Thyroid gland (tissue), 4 donors: ENCODE measurements around the gene STRC. TPM values are rescaled to one million over a fixed set of nuclear protein-coding genes. Genes with fewer than 3 reads are reported as not detected.
"Not testable (repeated sequence)": the region's sequence is repeated elsewhere in the genome, so short reads cannot be mapped to it uniquely, and the experiment has no call there.

Source experiments
- DNase-seq, 2 donors: peaks; one replicate each; pipeline ENCODE4 v3.0.0-alpha.2; 2019
- H3K27ac ChIP-seq, 3 donors: fragments of 200-600 bp; sonication (generic); 1 replicate in 2 of 3; 2 replicates in 1 of 3; pipeline ENCODE4 v1.5.1; 2016 to 2019; ENCODE audit warnings: mild to moderate bottlenecking in 1 of 3, moderate library complexity in 1 of 3
- H3K27me3 ChIP-seq: fragments of 200-600 bp; sonication (generic); one replicate; pipeline ENCODE4 v1.5.1; 2019
- H3K36me3 ChIP-seq, 2 donors: fragments of 200-600 bp; sonication (generic); one replicate each; pipeline ENCODE4 v1.5.1; 2016 to 2019
- H3K4me1 ChIP-seq, 2 donors: fragments of 200-600 bp; sonication (generic); one replicate each; pipeline ENCODE4 v1.5.1; 2017 to 2019
- H3K4me3 ChIP-seq, 3 donors: fragments of 200-600 bp; sonication (generic); replicated peaks in 1 of 3; 1 replicate in 2 of 3; 2 replicates in 1 of 3; pipeline ENCODE4 v1.5.1; 2016; ENCODE audit warnings: mild to moderate bottlenecking in 1 of 3
- H3K9me3 ChIP-seq: fragments of 200-600 bp; sonication (generic); one replicate; pipeline ENCODE4 v1.5.1; 2017
- CTCF ChIP-seq, 6 experiments: fragments of 200-600 bp in 3 of 6; fragments of 450-650 bp in 3 of 6; sonication (generic) in 3 of 6; IDR thresholded peaks; one replicate each; pipeline ENCODE4 v1.5.1; 2016 to 2019; ENCODE audit warnings: antibody characterized with exemption in 6 of 6, mild to moderate bottlenecking in 2 of 6, inconsistent platforms in 1 of 6, moderate library complexity in 1 of 6
- POLR2A ChIP-seq, 2 donors: fragments of 450-650 bp; IDR thresholded peaks; one replicate each; pipeline ENCODE4 v1.6.1; 2017; ENCODE audit warnings: antibody characterized with exemption in 2 of 2, mild to moderate bottlenecking in 2 of 2, moderate library complexity in 1 of 2
- WGBS, 2 donors: methylation state at CpG; one replicate each; pipeline ENCODE4 v1.1.5; 2017; 5-methylcytosine and 5-hydroxymethylcytosine counted together
- intact Hi-C: fragments of 100-400 bp; cut with DNase I; formaldehyde crosslinking; loops from one replicate; pipeline ENCODE4 v1.15.1; 2023
- total RNA-seq, 4 donors: library from RNA; depleted of rRNA; stranded (reverse); fragments of >200 nt; gene quantifications; one replicate each; pipeline ENCODE4 v1.2.3, GENCODE V29; 2016

The STRC gene
- total RNA-seq, 4 donors from 2014 or later: 0.13 to 1.3 (median 1.2) TPM

- intact Hi-C loops: no loop called here
- no peak for TF ChIP-seq CTCF (IDR thresholded peaks at IDR 0.05)
- TF ChIP-seq POLR2A (IDR thresholded peaks at IDR 0.05): no peak
Observed at GRCh38 chr15:43625106-43625505, 6.5 kb upstream of the STRC start.

GRCh38 chr15:43622068-43622799 is 3.6 kb upstream of the STRC start:
- H3K27me3 ChIP-seq, DNase-seq, H3K9me3 ChIP-seq, H3K36me3 ChIP-seq, intact Hi-C loops, H3K27ac ChIP-seq, H3K4me3 ChIP-seq: not testable (repeated sequence)
- 67 to 72% methylated on average over 6 of the region's 7 CpGs for WGBS, 2 donors
- H3K4me1 ChIP-seq: peaks cover 13 to 14% of the 10 kb centered on the region in 2 donors

More at GRCh38 chr15:43625106-43625505, 6.5 kb upstream of the STRC start:
- Histone ChIP-seq H3K27me3 (no peaks in the 10 kb centered on the region), H3K27ac (no peak overlapping the region), H3K9me3 (no peaks in the 10 kb centered on the region), H3K4me3 (no peak overlapping the region), H3K4me1 (peaks cover 13 to 14% of the 10 kb centered on the region in 2 donors), H3K36me3 (no peaks in the 10 kb centered on the region)
- no peak for DNase-seq
- 15 to 20% methylated on average over 5 of the region's 5 CpGs for WGBS, 2 donors

- DNase-seq, H3K4me1 ChIP-seq, H3K9me3 ChIP-seq, intact Hi-C loops, H3K36me3 ChIP-seq, H3K27me3 ChIP-seq, H3K4me3 ChIP-seq, H3K27ac ChIP-seq: not testable (repeated sequence)
- no CpG with 5 or more reads among the region's 8 CpGs for WGBS, 2 donors
Observed at GRCh38 chr15:43617750-43618149, 850 bp downstream of the STRC start.

- peak overlapping the region; percentile 39 to 57 (median 40) for H3K27ac ChIP-seq
- intact Hi-C loops, H3K4me3 ChIP-seq, H3K9me3 ChIP-seq, H3K27me3 ChIP-seq, H3K4me1 ChIP-seq, H3K36me3 ChIP-seq: not testable (repeated sequence)
- WGBS, 2 donors: 35 to 36% methylated on average over 6 of the region's 6 CpGs
- DNase-seq: peak; percentile 93 to 95
Observed at GRCh38 chr15:43602233-43602632, 16.4 kb downstream of the STRC start.

- H3K9me3 ChIP-seq, H3K4me3 ChIP-seq, H3K36me3 ChIP-seq, H3K4me1 ChIP-seq, H3K27ac ChIP-seq, intact Hi-C loops, DNase-seq, H3K27me3 ChIP-seq: not testable (repeated sequence)
- WGBS, 2 donors: no CpG with 5 or more reads among the region's 2 CpGs
Observed at GRCh38 chr15:43600200-43600599, 18.4 kb downstream of the STRC start.

GRCh38 chr15:43599131-43599530 is 19.5 kb downstream of the STRC start:
- intact Hi-C loops, DNase-seq, H3K9me3 ChIP-seq, H3K4me3 ChIP-seq, H3K4me1 ChIP-seq, H3K27ac ChIP-seq, H3K36me3 ChIP-seq, H3K27me3 ChIP-seq: not testable (repeated sequence)
- WGBS, 2 donors: 87 to 94% methylated on average over 6 of the region's 6 CpGs

GRCh38 chr15:43593328-43594190 is 25.0 kb downstream of the STRC start, which contains the start of gene CKMT1B:
Gene CKMT1B, plus strand, starts transcription at chr15:43594027. Its CDS starts 192 bp downstream, at chr15:43594219.
- not testable (repeated sequence) for DNase-seq

GRCh38 chr15:43592841-43593240 is 25.8 kb downstream of the STRC start:
- H3K9me3 ChIP-seq, H3K27me3 ChIP-seq, H3K27ac ChIP-seq, H3K4me1 ChIP-seq, intact Hi-C loops, H3K36me3 ChIP-seq, H3K4me3 ChIP-seq, DNase-seq: not testable (repeated sequence)
- WGBS, 2 donors: 15 to 22% methylated on average over 4 of the region's 8 CpGs

More at GRCh38 chr15:43593328-43594190, 25.0 kb downstream of the STRC start, which contains the start of gene CKMT1B:
- H3K36me3 ChIP-seq, intact Hi-C loops, H3K4me3 ChIP-seq, H3K27ac ChIP-seq, H3K4me1 ChIP-seq, H3K27me3 ChIP-seq, H3K9me3 ChIP-seq: not testable (repeated sequence)
- no CpG with 5 or more reads among the region's 43 CpGs for WGBS, 2 donors

- intact Hi-C loops, H3K4me3 ChIP-seq, H3K27me3 ChIP-seq, H3K36me3 ChIP-seq, DNase-seq, H3K4me1 ChIP-seq, H3K9me3 ChIP-seq, H3K27ac ChIP-seq: not testable (repeated sequence)
- WGBS, 2 donors: no CpG with 5 or more reads among the region's 54 CpGs
Observed at GRCh38 chr15:43589778-43590466, 28.7 kb downstream of the STRC start, which contains the start of gene PPIP5K1. Gene PPIP5K1, minus strand, starts transcription at chr15:43590208. Its CDS starts 5,704 bp downstream, at chr15:43584504.

- H3K4me3 ChIP-seq, intact Hi-C loops, DNase-seq, H3K9me3 ChIP-seq, H3K27ac ChIP-seq, H3K4me1 ChIP-seq, H3K27me3 ChIP-seq, H3K36me3 ChIP-seq: not testable (repeated sequence)
- no CpG with 5 or more reads among the region's 1 CpG for WGBS, 2 donors
Observed at GRCh38 chr15:43574607-43575006, 44.0 kb downstream of the STRC start.

GRCh38 chr15:43566615-43567014 is 52.0 kb downstream of the STRC start:
- intact Hi-C loops, H3K27ac ChIP-seq, DNase-seq, H3K27me3 ChIP-seq, H3K36me3 ChIP-seq, H3K9me3 ChIP-seq, H3K4me3 ChIP-seq, H3K4me1 ChIP-seq: not testable (repeated sequence)
- WGBS, 2 donors: no CpG with 5 or more reads among the region's 2 CpGs
